ENCODE results near the gene MEP1B. TPM values are rescaled to one million over a fixed set of nuclear protein-coding genes. Genes with fewer than 3 reads are reported as not detected.

MEP1B gene
- polyA plus RNA-seq, 1 of the 3 experiments (the other 2 are of a cell fraction): not detected

GRCh38 chr18:32244881-32245280, 55.0 kb downstream of the MEP1B start:
- WGBS (ENCODE audit: low lambda C conversion rate): 7% methylated on average over 5 of the region's 5 CpGs
- Histone ChIP-seq H3K4me1 (ENCODE audit: control insufficient read depth in 1 of 2, insufficient read depth in 2 of 2, low read depth in 1 of 2, low read length in 1 of 2) (peaks cover 0 to 3% of the 10 kb centered on the region in 2 experiments; a peak in 2 of 4 replicates), H3K9me2 (no peaks in the 10 kb centered on the region; the same call in 1 of the 2 replicates), H3K27ac (ENCODE audit: low read depth in 2 of 2, low read length in 1 of 2) (no peak overlapping the region), H3F3A (replicated peaks; ENCODE audit: insufficient read depth) (no peaks in the 10 kb centered on the region), H3K4me3 (ENCODE audit: low read depth in 2 of 2, low read length in 1 of 2) (no peak overlapping the region), H4K20me1 (ENCODE audit: insufficient read depth) (no peaks in the 10 kb centered on the region), H3K9ac (no peak overlapping the region), H3K9me3 (no peaks in the 10 kb centered on the region), H3K36me3 (replicated peaks in 1 of 2; ENCODE audit: control insufficient read depth in 1 of 2, insufficient read depth in 2 of 2, low read length in 1 of 2) (no peaks in the 10 kb centered on the region), H3K79me2 (ENCODE audit: insufficient read depth) (no peaks in the 10 kb centered on the region), H2AFZ (ENCODE audit: low read depth) (no peak overlapping the region), H3K27me3 (ENCODE audit: insufficient read depth) (peaks cover 3% of the 10 kb centered on the region; the same call in 1 of the 2 replicates), H3K4me2 (no peak overlapping the region)
- ChIA-PET POLR2A (no interaction called here), CTCF (no interaction called here)
- peak; percentile 63 for DNase-seq
- TF ChIP-seq ELF1 (IDR thresholded peaks at IDR 0.05) (no peak), GATA2 (CRISPR knock-in tag; IDR thresholded peaks at IDR 0.05) (peak; percentile 88), TCF12 (IDR thresholded peaks at IDR 0.05) (no peak), CTCF (IDR thresholded peaks at IDR 0.05) (no peak), CHD2 (IDR thresholded peaks at IDR 0.05; ENCODE audit: low read length, partially characterized antibody) (peak; percentile 49), RCOR1 (IDR thresholded peaks at IDR 0.05; ENCODE audit: low read length) (peak; percentile 88), FOXJ3 (CRISPR knock-in tag; IDR thresholded peaks at IDR 0.05) (peak; percentile 60; the same call in 1 of the 2 replicates), EZH2phosphoT487 (IDR thresholded peaks at IDR 0.05; ENCODE audit: borderline replicate concordance, low read depth) (no peak), EP300 (IDR thresholded peaks at IDR 0.05; ENCODE audit: borderline replicate concordance in 1 of 2, low read depth in 1 of 2, low read length in 1 of 2) (peak in 1 of 2 experiments; percentile 71; a peak in 2 of 4 replicates), RXRA (IDR thresholded peaks at IDR 0.05; ENCODE audit: borderline replicate concordance, low read depth) (no peak), MXI1 (IDR thresholded peaks at IDR 0.05; ENCODE audit: low read depth, low read length) (peak; percentile 73; the same call in 1 of the 2 replicates)

- no peak for DNase-seq
- WGBS (ENCODE audit: low lambda C conversion rate): 58% methylated on average over 8 of the region's 8 CpGs
- peaks cover 0 to 3% of the 10 kb centered on the region in 2 experiments; a peak in 2 of 4 replicates for H3K4me1 ChIP-seq (ENCODE audit: control insufficient read depth in 1 of 2, insufficient read depth in 2 of 2, low read depth in 1 of 2, low read length in 1 of 2)
- H3K36me3 ChIP-seq (replicated peaks in 1 of 2; ENCODE audit: control insufficient read depth in 1 of 2, insufficient read depth in 2 of 2, low read length in 1 of 2): no peaks in the 10 kb centered on the region
- CTCF ChIA-PET: interaction anchor here (1.7 kb wide), 1 partner anchor 300 kb away, joined by 3 read pairs; no protein-coding TSS in a partner anchor
- 0 out of 2 replicates have a peak, but pooled peaks cover 2% of the 10 kb centered on the region for H3K9me2 ChIP-seq
- no peaks in the 10 kb centered on the region for H3K79me2 ChIP-seq (ENCODE audit: insufficient read depth)
- H2AFZ ChIP-seq (ENCODE audit: low read depth): no peak overlapping the region
- H3F3A ChIP-seq (replicated peaks; ENCODE audit: insufficient read depth): no peaks in the 10 kb centered on the region
- H3K4me3 ChIP-seq (ENCODE audit: low read depth in 2 of 2, low read length in 1 of 2): no peak overlapping the region
- no peaks in the 10 kb centered on the region for H4K20me1 ChIP-seq (ENCODE audit: insufficient read depth)
- H3K27me3 ChIP-seq (ENCODE audit: insufficient read depth): peaks cover 3% of the 10 kb centered on the region; the same call in 1 of the 2 replicates
- H3K27ac ChIP-seq (ENCODE audit: low read depth in 2 of 2, low read length in 1 of 2): no peak overlapping the region
- POLR2A ChIA-PET: no interaction called here
- no peak overlapping the region for H3K9ac ChIP-seq
- no peak overlapping the region for H3K4me2 ChIP-seq
- no peaks in the 10 kb centered on the region for H3K9me3 ChIP-seq
- TF ChIP-seq RXRA (IDR thresholded peaks at IDR 0.05; ENCODE audit: borderline replicate concordance, low read depth) (no peak), EZH2phosphoT487 (IDR thresholded peaks at IDR 0.05; ENCODE audit: borderline replicate concordance, low read depth) (no peak), CHD2 (IDR thresholded peaks at IDR 0.05; ENCODE audit: low read length, partially characterized antibody) (no peak), IRF3 (IDR thresholded peaks at IDR 0.05; ENCODE audit: low read depth, low read length) (no peak), CTCF (IDR thresholded peaks at IDR 0.05) (no peak), USF1 (IDR thresholded peaks at IDR 0.05; ENCODE audit: borderline replicate concordance, low read depth) (no peak), FOSL2 (IDR thresholded peaks at IDR 0.05; ENCODE audit: borderline replicate concordance, low read depth) (no peak), USF2 (IDR thresholded peaks at IDR 0.05; ENCODE audit: borderline replicate concordance, low read depth, low read length) (no peak), RAD21 (IDR thresholded peaks at IDR 0.05; ENCODE audit: low read length) (no peak), MXI1 (IDR thresholded peaks at IDR 0.05; ENCODE audit: low read depth, low read length) (no peak), TEAD4 (IDR thresholded peaks at IDR 0.05; ENCODE audit: borderline replicate concordance, insufficient read depth) (no peak), SIN3A (IDR thresholded peaks at IDR 0.05; ENCODE audit: borderline replicate concordance, low read depth, low read length) (no peak)
Observed at GRCh38 chr18:32249147-32249929, 59.5 kb downstream of the MEP1B start.

Measured in SK-N-SH (cell line).